ENCODE measurements around the gene NDN. TPM values are rescaled to one million over a fixed set of nuclear protein-coding genes. Genes with fewer than 3 reads are reported as not detected.
"Not testable (repeated sequence)": the region's sequence is repeated elsewhere in the genome, so short reads cannot be mapped to it uniquely, and the experiment has no call there.

NDN gene, protein sequence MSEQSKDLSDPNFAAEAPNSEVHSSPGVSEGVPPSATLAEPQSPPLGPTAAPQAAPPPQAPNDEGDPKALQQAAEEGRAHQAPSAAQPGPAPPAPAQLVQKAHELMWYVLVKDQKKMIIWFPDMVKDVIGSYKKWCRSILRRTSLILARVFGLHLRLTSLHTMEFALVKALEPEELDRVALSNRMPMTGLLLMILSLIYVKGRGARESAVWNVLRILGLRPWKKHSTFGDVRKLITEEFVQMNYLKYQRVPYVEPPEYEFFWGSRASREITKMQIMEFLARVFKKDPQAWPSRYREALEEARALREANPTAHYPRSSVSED
- total RNA-seq (2014; rRNA removed; shearing (Covaris generic)), result not detected in 2 replicates

DNA sequence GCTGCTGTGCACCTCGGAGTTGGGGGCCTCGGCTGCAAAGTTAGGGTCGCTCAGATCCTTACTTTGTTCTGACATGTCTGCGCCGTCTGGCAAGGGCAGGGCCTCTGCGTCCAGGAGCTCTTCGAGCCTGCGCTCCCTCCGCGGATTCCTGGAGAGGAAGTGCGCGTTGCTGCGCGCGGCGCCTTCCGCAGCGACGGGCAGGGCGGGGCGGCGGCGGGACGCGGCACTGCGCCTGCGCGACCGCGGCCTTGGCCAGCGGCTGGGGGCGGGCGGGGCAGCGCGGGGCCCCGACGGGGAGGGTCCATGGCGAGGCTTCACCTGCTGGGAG is at the start of gene NDN:
NDN (minus strand) TSS at position 163 of the 328 bp plus-strand sequence; CDS start at position 75, 88 bp downstream.
- DNase-seq (ENCODE audit: low spot score), result no peak

DNA sequence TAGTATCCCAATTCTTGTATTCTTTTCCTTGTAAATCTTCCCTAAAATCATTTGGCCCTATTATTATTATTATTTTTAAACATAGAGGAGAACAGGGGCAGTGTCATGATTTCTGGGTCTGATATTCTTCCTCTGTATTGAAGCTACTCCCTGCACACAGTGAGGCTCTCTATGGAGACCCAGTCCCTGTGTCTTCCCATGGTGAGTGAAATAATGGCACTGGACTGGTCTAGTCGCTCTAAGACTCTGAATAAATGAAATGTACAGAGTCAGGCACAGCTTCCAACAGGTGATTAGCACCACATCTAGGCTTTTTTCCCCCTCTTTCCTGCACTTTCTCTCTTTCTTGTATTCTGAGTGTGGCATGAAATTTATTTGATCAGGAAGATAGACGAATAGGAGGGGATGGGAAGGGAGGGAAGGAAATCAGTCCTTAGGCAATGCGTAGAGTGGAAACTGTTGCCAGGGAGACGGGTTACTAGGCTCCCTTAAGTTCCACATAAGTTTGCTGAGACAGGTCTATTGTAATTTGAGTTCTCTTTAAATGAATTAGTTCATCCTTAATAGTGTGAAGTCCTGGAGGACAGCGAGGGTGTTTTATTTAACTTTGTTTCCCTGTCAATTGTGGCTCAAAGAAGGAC is 49.0 kb upstream of the NDN start:
- DNase-seq (ENCODE audit: low spot score), result no peak

DNA sequence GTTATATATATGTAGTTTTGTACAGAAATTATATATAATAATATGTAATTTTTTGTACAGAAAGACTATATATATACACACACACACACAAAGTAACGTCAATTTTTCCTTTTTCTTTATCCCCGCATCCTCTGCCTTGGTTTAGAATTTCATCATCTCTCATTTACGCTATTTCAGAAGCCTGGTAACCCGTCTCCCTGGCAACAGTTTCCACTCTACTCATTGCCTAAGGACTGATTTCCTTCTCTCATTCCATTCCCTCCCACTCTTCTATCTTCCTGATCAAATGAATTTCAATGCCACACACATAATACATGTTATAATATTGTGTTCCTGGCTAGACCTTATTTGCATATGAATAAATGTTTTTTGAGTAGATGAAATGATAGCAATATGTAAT is 47.8 kb upstream of the NDN start:
- DNase-seq (ENCODE audit: low spot score), result no peak

DNA sequence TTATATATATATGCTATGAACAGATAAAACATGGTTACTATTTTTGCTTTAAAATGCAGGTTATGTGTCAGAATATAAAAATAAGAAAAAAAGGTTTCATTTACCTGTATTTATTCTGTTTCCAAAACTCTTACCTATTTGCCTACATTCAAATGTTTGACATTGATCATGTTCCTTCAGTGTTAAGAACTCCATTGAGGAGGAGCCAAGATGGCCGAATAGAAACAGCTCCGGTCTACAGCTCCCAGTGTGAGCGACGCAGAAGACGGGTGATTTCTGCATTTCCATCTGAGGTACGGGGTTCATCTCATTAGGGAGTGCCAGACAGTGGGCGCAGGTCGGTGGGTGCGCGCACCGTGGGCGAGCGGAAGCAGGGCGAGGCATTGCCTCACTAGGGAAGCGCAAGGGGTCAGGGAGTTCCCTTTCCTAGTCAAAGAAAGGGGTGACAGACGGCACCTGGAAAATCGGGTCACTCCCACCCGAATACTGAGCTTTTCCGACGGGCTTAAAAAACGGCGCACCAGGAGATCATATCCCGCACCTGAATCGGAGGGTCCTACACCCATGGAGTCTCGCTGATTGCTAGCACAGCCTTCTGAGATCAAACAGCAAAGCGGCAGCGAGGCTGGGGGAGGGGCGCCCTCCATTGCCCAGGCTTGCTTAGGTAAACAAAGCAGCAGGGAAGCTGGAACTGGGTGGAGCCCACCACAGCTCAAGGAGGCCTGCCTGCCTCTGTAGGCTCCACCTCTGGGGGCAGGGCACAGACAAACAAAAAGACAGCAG is 27.0 kb upstream of the NDN start:
- DNase-seq (ENCODE audit: low spot score), result not testable (repeated sequence)

DNA sequence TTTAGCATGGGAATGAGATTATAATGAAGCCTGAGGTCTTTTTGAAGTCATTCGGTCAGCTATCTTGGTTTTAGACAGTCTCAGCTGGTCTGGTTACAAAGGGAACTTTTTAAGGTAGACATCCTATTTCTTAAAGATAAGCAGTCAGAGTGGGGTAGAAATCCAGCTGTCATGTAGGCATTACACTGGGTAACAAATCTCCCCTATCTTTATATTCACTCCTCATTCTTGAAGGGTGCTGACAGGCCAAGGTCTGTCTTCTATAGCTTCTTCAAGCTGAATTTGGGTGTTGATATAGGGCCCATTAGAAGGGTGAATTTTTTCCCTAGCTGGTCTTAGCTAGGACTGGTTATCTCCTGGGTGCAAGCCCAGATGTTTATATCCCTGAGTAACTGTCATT is 21.2 kb upstream of the NDN start:
- no peak for DNase-seq (ENCODE audit: low spot score)

DNA sequence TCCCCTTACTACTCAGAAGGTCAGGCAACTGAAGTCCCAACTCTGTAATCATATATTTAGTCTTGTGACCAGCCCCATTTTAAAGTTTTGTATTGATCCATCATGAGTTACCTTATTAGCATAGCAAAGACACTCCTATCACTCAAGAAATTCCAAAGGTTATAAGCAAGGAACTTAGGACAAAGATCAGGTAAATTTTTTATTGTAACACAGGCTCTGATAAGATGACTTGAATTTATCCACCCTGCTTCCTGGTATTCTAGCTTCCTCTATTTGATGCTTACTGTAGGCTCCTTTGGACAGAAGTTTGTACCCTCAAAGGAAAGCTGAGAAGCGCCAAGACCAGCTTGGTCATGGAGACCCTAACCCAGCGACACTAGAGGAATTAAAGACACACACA is 8.2 kb upstream of the NDN start:
- no peak for DNase-seq (ENCODE audit: low spot score)

DNA sequence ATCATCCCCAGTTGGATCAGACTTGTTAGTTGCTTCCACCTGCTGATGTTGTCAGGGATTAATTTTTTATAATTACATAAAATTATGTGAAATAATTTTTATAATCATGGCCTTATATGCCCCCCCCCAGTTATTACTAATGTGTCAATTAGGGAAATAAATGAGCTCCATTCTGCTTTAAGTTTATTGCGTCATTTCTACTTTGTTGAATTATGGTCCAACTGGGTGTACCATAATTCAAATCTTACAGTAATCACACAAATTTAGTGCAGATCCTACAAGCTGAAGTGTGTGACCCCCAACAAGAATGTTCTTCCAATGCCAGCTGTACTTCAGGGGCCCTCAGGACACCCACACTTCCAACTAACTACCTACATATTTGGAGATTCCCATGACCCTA is 7.5 kb upstream of the NDN start:
- DNase-seq (ENCODE audit: low spot score), result no peak

DNA sequence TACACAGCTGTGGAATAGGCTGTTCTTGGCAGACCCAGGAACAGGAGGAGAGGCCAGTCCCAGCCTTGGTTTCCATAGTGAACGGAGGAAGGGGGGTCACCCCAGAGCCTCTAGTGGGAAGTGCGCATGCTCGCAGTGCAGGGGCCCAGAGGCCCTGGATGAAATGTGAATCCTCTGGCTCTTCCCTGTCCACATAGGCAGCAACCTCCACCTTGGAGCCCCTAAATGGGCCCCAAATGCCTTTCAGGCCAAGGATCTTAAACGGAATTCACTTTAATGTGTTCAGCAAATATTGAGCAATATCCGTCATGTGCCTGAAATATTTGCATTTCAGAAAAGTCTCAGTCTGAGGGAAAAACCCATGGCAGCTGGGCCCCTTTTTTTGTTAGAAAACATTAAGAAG is 3.3 kb upstream of the NDN start:
- DNase-seq (ENCODE audit: low spot score), result no peak

DNA sequence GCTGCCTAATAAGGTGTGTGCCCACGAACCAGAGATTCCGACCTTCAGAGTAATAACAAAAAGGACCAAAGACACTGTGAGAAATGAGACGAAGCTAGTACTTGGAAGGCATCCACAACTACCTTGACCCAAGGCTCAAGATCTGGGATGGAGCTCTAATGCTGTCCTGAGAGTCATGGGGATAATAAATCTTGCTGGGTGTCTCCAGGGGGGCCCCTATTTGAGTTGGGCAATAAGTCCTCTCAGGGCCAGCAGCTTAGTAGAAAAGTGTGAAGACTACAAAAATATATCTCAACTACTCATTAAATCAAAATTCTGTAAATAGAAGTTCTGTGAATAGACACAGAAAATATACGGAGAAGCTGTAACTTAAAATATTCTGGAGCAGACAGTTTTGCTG is 2.9 kb upstream of the NDN start:
- DNase-seq (ENCODE audit: low spot score), result no peak

DNA sequence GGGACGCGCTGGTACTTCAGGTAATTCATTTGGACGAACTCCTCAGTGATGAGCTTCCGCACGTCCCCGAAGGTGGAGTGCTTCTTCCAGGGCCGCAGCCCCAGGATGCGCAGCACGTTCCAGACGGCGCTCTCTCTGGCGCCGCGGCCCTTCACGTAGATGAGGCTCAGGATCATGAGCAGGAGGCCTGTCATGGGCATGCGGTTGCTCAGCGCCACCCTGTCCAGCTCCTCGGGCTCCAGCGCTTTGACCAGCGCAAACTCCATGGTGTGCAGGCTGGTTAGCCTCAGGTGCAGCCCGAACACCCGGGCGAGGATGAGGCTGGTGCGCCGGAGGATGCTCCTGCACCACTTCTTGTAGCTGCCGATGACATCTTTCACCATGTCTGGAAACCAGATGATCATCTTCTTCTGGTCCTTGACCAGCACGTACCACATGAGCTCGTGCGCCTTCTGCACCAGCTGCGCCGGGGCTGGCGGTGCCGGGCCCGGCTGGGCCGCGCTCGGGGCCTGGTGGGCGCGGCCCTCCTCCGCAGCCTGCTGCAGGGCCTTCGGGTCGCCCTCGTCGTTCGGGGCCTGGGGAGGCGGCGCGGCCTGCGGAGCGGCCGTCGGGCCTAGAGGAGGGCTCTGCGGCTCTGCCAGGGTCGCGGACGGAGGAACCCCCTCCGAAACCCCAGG is 501 bp downstream of the NDN start:
- no peak for DNase-seq (ENCODE audit: low spot score)

DNA sequence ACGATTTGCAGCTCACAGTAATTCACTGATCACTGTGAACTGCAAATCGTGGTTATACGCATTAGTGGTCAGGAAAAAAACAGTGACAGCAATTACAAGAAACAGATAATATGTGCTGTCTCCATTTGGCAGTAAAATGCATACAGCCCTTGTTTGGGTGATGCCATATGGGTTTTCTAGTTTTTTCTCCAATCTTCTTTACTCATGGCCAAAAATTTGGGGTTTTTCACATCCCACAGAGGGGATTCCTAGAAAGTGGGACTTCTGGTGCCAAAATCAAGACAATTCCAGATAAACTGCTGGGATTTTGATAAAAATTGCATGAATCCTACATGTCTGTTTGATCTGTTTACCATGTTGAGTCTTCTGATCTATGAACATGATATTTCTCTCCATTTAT is 15.6 kb downstream of the NDN start:
- DNase-seq (ENCODE audit: low spot score), result no peak

DNA sequence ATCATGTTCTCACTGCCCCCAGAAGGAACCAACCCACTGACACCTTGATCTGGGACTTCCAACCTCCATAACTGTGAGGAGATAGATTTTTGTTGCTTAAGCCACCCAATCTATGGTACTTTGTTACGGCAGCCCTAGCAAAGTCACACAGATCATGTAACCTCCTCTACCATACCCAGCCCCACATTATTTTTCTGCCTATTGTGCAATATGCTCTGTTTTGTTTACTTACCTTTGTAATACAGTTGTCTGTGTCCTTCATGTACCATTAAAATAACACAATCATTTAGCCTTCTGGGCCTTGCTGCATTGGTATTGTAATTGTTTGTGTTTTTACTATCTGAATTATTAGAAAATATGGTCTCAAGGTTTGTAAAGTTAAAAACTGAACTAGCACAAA is 16.1 kb downstream of the NDN start:
- DNase-seq (ENCODE audit: low spot score), result no peak

DNA sequence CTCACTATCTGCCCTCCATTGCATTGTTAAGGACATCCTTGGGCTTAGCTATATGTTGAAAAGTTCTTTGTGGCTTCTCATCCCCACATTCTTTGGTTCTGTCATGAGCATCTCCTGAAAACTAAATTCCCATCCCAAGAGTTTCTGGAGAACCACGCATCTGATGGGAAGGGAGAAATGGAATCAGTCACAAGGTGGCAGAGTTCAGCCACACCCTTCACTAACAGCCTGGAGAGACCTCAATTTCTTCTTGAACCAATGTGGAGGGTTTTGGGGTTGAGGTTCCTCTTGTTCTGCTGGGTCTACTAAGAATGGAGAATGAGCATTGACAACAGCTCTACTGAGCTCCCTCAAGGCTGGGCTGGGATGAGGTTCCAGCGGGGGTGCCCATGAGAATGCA is 23.9 kb downstream of the NDN start:
- no peak for DNase-seq (ENCODE audit: low spot score)

DNA sequence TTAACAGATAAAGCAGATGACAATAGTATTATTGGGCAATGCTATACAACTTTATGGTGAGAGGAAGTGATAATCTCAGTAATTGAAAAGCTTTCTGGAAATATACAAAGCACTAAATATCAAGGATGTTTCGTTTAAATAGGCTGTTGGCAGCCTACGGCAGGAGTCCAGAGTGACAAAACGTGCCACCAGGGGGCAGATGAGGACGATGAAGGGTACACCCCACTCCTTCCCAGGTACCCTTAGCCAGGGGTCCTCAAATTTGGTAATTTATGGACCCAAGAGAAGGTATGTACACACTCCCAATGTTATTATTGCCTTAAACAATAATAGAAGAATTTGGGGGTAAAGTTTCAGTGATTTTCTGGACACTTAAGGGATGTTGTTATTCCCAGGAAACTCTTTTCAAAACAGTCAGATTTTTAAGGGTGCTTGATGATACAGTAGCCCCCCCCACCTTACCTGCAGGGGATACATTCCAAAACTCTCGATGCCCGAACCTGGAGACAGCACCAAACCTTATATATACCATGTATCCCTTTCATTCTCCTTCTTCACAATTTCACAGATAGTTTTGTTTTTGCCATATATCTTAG is 38.1 kb downstream of the NDN start:
- DNase-seq (ENCODE audit: low spot score), result peak; percentile 2

DNA sequence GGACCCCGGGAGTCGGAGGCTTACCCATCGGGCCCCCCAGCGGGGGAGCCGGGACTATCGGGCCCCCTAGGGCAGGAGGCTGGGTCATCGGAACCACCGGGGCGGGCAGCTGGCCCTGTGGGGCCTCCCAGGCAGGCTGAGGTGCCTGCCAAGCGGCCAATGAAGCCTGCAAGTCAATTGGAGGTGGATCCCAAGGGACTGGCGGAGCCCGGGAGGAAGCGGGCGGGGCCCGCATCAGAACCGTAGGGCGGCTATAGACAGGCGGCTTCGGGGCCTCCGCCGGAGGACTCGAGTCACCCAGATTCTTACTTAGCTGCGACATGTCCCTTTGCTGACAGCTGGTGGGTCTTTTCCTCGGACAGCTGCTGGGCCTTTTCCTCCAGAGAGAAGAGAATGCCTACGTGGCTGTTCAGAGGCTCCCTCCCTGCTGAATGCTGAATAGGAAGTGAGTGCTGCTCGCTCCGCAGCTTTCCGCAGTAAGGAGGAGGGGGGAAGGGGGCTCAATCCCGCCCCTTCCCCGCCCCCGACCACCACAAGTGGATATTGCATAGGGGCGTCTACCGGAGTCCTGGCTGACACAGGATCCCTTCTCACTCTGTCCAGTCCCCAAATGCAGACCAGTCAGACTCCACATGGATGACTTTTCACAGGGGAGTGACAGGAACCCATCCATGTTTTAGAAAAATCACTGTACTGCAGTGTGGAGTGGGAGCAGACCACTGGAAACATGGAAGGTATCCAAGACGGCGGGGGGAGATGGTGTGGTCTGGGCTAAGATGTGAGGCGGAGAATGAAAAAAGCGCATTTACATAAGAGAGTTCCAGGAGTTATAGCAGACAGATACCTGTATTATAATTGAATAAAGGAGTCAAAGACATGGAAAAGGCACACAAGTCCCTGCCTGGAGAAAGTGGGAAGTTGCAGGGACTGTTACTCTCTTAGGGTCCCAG is 39.4 kb downstream of the NDN start, which contains the start of gene MAGEL2:
MAGEL2 (minus strand) TSS at position 447 of the 950 bp plus-strand sequence; CDS start at position 322, 125 bp downstream.
- DNase-seq (ENCODE audit: low spot score), result no peak

DNA sequence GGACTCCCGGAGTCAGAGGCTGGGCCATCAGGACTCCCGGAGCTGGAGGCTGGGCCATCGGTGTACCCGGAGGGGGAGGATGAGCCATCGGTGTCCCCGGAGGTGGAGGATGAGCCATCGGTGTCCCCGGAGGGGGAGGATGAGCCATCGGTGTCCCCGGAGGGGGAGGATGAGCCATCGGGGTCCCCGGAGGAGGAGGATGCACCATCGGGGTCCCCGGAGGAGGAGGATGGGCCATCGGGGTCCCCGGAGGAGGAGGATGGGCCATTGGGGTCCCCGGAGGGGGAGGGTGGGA is 40.2 kb downstream of the NDN start:
- no peak for DNase-seq (ENCODE audit: low spot score)

DNA sequence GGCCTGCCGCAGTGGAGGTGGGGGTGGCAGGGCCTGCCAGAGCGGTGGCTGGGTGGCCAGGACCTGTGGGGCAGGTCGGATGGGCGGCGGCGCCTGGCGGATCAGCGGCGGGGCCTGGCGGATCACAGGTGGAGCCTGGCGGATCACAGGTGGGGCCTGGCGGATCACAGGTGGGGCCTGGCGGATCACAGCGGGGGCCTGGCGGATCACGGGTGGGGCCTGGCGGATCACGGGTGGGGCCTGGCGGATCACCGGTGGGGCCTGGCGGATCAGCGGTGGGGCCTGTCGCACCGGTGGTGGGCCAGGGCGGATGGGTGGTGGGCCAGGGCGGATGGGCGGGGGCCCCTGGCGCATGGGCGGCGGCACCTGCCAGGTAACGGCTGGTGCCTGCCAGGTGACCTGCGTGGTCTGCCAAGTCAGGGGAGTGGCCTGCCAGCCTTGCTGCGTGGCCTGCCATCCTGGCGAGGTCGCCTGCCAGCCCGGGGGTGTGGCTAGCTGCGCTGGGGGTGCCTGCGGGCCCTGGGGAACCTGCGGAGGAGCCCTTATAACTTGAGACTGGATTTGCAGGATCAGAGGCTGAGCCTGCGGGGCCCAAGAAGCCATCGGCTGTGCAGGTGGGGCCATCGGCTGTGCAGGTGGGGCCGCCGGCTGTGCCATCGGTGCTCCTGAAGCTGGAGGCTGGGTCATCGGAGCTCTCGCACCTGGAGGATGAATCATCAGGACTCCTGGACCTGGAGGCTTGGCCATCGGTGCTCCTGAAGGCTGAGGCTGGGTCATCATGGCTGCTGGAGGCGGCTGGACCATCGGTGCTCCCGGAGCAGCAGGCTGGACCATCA is 40.7 kb downstream of the NDN start:
- DNase-seq (ENCODE audit: low spot score), result no peak

DNA sequence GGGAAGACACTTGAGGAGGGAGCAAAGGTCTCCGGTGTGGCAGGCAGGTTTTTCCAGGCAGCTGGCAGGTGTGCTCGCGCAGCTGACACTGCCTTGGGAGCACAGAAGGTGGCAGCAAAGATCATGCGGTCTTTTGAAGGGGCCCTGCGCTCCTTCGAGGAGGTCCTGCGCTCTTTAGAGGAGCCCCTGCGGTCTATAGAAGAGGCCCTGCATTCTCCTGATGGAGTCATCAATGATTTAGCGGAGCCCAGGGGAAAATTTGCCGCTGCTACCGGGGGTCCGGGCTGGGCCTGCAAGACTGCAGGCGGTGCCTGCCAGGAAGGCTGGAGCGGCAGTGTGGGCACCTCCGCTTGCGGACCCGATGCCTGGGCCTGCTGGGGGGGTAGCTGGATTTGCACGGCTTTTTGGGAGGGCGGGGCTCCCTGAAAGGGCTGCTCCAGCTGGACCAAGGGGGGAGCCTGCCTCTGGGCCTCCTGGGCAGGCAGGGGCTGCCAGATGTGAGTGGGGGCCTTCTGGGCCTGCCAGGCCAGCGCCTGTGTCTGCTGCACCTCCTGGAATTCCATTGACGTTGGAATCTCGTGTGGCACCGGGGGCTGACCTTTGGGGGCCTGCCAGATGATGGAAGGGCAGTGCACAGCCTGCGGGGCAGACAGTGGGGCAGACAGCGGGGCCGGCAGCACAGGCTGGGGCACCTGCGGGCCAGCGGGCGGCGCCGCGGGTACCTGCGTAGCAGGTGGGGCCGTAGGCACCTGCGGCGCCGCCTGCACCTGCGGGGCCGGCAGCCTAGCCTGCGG is 41.5 kb downstream of the NDN start:
- DNase-seq (ENCODE audit: low spot score), result no peak

DNA sequence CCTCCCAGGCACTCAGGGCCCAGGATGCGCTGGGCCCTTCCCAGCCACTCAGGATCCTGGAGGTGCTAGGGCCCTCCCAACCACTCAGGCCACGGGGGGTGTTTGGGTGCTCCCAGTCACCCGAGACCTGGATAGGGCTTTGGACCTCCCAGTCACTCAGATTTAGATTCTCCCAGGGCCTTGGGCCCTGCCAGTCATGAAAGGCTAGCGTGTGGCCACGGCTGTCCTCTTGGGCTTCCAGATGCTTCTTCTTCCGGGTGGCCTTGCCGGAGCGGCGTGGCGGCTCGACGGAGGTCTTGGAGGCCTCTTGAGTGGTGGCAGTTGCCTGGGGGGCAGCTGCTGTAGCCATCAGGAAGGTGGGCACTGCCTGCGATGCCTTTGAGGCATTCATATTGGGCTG is 42.3 kb downstream of the NDN start:
- no peak for DNase-seq (ENCODE audit: low spot score)
